GM20431 (cell line): Measurements from ENCODE around the gene OR6C2.
"Not testable (repeated sequence)": the region's sequence is repeated elsewhere in the genome, so short reads cannot be mapped to it uniquely, and the experiment has no call there.

Experiments used
- in situ Hi-C: fragments of 300-500 bp; cut with MseI, MboI; formaldehyde crosslinking; loops from one replicate; pipeline ENCODE4 v1.15.0; 2020; ENCODE audit warnings: low sequenced_read_pairs; ENCODE audit not compliant: unreplicated experiment

The OR6C2 gene

DNA sequence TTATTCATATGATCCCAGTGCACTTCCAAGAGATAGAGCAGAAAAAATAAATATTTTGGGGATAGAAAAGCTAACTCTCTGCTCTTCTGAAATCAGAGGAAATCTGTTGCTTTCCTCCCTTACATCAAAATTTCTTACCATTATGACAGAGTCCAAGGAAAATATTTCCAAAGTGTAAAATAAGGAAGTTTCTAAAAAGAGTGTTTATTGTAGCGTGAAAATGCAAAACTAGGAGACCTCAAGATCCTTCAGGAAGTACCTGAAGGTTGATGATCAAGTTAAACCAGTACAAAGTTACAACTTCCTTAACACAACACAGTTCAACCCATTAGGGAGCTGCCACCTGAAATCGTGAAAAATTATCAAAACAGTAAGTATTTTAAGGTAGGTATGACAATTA lies at the start of gene OR6C2:
Gene OR6C2, plus strand, starts transcription at position 301 of the 400 bp plus-strand sequence. CDS start 8,138 bp downstream, outside the sequence.
- in situ Hi-C loops: no loop called here

DNA sequence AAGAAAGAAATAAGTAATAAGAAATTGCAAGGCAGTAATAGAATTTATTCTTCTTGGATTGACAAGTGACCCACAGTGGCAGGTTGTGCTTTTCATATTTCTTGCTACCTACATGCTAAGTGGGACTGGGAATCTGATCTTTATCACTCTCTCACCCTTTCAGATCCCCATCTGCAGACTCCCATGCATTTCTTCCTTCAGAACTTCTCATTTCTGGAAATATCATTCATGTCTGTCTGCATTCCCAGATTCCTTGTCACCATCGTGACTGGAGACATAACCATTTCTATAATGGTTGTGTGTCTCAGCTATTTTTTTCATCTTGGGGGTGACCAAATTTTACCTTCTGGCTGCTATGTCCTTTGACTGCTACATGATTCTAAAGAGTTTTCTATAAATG lies 47.5 kb upstream of the OR6C2 start:
- in situ Hi-C loops: no loop called here

DNA sequence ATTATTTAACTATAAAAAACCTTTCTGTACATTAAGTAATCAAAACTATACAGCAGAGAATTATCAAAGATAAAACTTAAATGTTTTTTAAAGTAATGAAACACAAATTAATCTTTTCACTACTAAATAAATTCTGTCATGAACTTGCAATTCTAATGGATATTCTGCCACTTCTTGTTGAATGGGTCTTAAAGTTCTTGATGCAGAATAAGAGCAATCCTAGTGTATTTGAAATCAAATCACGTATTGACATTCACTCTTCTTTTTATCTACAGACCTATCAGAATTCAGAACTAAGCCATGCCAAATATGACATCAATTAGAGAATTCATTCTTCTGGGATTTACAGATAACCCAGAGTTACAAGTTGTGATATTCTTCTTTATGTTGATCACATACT lies 43.6 kb upstream of the OR6C2 start, which contains the start of gene OR6C65:
Gene OR6C65, plus strand, starts transcription at position 301 of the 400 bp plus-strand sequence. Its CDS starts 0 bp downstream, at position 301.
- in situ Hi-C loops: no loop called here

DNA sequence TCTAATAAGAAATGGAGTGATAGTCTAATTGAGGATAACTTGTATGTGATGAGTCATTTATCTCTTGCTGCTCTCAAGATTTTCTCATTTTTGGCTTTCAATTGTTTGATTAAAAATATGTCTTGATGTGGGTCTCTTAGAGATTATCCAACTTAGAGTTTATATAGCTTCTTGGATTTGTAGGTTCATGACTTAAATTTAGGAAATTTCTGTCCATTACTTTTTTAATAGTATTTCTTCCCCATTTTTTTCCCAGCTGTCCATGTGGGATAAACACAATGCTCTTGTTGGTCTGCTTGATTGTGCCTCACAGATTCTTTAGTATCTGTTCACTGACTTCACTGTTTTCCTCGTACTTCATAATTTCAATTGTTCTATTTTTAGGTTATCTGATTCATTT lies 36.0 kb upstream of the OR6C2 start:
- in situ Hi-C loops: no loop called here

DNA sequence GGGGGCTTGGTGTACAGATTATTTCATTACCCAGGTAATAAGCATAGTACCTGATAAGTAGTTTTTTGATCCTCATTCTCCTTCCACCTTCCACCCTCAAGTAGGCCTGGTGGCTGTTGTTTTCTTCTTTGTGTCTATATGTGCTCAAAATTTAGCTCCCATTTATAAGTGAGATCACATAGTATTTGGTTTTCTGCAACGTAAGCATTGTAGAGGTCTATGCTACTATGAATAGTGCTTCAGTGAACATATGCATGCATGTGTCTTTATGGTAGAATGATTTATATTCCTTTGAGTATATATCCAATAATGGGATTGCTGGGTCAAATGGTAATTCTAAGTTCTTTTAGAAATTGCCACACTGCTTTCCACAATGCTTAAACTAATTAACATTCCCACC lies 34.7 kb upstream of the OR6C2 start:
- in situ Hi-C loops: not testable (repeated sequence)

DNA sequence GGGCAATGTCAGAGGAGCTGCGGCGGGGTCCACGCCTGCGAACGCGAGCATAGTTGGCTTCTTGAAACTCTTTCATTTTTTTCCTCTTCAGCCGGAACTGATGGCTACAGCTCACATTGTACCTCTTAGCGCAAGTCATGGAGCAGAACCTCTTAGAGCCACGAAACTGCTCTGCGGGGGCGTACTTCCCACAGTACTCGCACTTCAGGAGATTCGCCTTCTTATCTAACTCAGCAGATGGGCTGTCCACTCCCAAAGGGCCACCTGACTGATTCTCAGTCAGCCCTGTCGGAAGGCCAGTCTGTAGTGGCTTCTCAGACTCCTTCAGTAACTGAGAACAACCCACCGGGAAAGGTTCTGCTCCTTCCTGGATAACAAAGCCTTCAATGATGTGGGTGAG lies 31.7 kb upstream of the OR6C2 start:
- in situ Hi-C loops: not testable (repeated sequence)

DNA sequence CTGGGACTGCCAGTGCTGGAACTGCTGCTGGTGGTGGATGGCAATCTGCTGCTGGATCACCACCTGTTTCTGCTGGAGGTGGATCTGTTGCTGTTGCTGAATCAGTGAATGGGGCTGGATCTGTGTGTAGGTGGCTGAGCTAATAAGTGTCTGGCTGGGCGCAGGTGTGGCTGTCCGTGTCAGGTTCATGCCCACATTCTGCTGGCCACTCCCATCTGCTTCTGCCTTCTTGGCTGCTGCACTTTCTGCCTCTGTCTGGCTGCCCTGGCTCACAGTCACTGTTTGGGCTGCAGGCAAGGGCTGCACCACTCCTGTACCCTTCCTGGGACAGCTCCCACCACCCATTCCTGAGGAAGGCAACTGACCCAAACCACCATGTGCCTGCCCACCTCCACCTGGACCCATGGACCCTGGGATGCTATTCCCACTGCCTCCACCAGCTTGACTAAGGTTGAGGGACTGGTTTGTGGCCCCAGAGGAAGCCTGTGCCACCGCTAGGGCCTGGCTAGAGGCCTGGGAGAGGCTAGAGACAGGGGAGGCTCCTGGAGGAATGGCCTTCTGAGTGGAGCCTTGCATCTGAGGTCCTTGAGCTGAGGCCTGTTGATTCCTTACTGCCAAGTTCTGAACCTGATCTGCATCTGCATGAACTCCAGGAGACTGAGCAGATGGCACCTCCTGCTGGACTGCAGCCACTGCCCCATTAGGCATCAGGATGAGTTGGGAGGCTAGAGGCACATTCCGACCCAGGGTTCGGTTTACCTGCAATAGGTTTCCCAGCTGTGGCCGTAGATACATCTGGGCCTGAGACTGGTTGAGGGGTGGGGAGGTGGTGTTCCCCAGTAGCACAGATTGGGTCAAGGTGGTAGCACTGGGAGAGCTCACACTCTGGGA lies 30.1 kb upstream of the OR6C2 start:
- in situ Hi-C loops: not testable (repeated sequence)

DNA sequence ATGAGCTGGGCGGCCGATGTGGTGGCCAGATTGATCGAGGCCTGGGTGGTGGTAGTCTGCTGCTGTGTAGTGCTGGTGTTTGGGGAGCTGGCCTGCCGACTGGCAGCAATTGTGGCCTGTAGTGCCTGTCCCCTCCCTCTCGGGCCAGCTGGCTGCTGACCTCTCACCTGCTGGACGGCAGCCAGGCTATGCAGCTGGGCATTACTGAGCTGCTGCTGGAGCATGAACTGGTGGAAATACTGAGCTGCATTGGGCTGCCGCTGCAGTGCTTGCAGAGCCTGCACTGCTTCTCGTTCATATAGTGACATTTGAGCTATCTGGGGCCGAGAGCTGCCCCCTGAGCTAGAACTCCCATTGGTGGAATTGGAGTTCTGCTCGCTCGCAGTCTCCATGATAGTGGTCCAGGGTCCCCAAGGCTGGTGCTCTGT lies 29.5 kb upstream of the OR6C2 start:
- in situ Hi-C loops: not testable (repeated sequence)

DNA sequence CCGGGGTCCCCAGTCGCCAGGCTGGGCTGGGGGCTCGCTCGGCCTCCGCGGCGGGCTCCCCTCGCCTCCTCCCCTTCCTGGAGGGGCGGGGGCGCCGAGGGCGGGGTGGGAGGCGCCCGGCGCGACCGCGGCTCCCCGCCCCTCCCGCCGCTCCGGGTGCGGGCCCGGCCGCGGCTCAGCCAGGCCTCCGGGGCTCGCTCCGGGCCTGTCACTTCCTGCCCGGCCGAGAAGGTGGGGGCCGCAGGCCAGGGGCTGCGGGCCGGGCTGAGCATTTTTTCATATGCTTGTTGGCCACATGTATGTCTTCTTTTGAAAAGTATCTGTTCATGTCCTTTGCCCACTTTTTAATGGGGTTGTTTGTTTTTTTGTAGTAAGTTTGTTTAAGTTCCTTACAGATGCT lies 29.0 kb upstream of the OR6C2 start:
- in situ Hi-C loops: not testable (repeated sequence)

DNA sequence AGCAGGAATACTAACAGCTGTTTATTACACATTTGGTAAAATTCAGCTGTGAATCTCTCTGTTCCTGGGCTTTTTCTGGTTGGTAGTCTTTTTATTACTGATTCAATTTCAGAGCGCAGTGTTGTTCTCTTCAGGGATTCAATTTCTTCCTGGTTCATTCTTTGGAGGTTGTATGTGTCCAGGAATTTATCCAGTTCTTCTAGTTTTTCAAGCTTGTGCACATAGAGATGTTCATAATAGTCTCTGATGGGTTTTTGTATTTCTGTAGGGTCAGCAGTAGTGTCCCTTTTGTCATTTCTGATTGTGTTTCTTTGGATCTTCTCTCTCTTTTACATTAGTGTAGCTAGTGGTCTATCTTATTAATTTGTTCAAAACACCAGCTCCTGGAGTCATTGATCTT lies 26.9 kb upstream of the OR6C2 start:
- in situ Hi-C loops: no loop called here

DNA sequence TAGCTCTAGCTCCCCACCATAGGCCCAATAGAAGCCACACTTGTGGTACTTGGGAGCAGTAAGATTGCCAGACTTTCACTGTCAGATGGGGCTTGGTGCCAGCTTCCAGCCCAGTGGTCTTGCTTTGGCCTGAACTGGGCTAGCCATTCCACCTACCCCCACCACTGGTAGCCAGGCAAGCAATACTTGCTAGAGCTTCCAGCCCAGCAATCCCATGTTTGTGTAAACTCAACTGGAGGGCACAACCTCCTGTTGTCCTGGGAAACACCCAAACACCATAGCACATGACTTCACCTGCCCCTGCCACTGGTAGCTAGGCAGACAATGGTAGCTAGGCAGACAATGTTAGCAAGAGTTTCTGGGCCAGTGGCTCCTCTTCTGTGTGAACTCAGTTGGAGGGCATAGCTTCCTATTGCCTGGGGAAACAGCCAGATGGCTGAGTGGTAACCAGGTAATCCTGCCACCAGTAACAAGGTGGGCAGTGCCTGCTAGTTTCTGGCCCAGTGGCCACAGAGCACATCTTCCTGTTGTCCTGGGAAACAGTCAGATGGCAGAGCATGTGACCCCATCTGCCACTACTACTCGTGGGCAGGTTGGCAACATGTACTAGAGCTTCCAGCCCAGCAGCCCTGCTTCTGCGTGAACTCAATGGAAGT lies 23.4 kb upstream of the OR6C2 start:
- in situ Hi-C loops: no loop called here

DNA sequence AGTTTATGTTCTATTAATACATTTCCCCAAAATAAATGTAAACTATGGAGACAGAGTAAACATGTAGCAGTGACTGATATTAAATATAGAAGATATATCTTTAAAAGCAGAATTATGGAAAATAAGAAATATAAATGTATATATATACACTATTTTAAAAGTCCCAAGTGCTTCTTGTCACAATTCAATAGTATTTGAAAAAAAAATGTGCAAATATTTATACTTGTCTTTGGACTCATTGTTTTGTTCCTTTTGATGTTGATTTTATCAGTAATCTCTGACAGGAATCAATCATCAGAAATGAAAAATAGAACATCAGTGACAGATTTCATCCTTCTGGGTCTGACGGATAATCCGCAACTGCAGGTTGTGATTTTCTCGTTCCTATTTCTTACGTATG lies 17.9 kb upstream of the OR6C2 start, which contains the start of gene OR6C76:
Gene OR6C76, plus strand, starts transcription at position 301 of the 400 bp plus-strand sequence. Its CDS starts 0 bp downstream, at position 301.
- in situ Hi-C loops: no loop called here

DNA sequence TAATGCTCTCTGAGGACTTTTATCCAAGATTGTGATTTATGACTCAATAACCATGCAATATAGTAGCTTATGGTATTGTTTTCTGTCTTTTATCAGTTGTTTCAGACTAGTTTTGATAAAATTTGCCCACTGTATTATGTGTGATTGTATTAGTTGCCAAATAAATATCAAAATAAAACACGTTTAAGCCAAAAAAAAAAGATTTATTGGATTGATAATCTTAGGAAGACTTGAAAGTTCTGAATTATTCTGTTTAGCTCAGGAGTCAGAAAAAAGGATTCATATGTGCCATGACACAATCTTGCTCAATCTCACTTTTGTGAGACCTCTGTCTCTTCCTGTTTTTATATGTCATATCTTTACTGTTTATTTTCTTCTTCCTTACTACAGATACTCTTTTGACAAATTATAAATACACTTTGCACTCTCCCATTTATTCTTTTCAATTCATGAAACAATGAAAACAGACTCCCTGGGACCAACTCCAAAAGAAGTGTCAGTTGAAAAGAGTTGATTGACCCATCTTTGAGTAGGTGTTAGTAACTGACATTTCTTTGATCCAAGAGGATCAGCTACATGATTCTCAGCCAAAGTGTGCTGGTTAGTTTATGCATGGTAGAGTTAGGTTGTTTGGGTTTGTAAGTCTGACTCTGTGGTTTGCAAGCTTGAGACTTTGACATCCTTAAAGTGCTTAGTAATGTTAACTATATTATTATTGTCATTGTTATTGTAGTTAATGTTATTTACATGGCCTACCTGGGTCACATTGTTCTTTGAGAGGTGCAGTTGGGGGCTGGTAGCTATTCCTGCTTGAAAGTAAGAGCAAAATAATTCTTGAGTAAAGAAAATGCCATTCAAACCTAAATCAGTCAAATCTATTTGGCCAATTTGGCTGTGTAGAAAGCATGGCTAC lies 15.3 kb upstream of the OR6C2 start:
- in situ Hi-C loops: no loop called here

DNA sequence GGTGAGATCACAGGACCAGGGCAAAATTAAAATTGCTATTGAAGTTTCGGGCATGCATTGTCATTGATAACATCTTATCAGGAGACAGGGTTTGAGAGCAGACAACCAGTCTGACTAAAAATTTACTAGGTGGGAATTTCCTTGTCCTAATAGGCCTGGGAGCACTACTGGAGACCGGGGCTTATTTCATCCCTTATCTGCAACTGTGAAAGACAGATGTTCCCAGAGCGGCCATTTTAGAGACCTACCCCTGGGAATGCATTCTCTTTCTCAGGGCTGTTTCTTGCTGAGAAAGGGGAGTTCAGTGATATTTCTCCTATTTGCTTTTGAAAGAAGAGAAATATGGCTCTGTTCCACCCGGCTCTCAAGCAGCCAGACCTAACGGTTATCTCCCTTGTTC lies 2.6 kb upstream of the OR6C2 start:
- in situ Hi-C loops: not testable (repeated sequence)

DNA sequence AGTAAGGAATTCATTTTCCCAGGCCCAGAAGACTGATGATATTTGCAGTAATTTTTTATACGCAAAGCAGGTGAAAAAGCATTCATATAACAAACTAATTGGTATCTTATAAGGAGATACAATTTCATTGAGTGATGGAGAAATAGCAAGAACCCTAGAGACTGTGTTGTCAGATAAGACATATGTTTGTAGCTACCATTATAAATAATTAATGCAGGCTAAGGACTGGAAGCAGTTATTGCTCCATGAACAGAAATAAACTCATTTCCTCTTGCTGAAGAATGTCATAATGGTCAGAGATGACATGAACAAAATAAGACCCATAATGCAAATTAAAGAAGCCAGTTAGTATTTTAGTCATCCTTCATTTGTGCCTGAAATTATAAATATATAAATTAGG lies 1.5 kb downstream of the OR6C2 start:
- in situ Hi-C loops: no loop called here

DNA sequence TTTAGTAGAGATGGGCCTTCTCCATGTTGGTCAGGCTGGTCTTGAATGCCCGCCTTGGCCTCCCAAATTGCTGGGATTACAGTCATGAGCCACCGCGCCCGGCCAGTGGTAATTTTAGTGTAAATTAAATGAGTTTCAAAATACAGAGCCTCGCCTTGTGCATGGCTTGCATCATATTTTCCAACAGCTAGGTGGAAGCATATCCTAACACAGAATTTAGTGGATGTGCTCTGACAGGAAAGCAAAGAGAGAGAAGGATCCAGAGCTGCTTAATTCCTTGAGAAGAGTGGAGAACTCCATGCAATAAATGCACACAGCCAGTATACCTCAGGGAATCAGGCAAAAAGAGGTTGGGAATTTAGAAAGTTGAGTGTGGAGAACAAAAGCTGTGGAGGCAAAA lies 2.5 kb downstream of the OR6C2 start:
- in situ Hi-C loops: no loop called here

DNA sequence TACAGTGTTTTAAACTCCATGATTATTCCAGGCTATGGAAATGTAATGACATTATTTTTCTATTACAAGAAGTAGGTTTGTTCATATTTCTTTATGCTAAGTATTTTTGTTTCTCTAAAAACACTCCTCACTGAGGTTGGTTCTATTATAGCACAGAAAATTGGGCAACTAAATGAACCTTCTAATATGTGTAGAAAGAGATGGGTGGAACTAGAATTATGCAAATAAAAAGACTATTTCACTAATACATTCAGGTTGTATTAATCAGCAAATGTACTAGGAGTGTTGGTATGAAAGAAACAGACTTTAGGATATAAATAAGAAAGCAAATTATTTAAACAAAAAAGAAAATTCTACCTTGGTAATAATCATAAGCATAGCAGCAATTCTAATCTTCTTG lies 4.9 kb downstream of the OR6C2 start:
- in situ Hi-C loops: no loop called here

DNA sequence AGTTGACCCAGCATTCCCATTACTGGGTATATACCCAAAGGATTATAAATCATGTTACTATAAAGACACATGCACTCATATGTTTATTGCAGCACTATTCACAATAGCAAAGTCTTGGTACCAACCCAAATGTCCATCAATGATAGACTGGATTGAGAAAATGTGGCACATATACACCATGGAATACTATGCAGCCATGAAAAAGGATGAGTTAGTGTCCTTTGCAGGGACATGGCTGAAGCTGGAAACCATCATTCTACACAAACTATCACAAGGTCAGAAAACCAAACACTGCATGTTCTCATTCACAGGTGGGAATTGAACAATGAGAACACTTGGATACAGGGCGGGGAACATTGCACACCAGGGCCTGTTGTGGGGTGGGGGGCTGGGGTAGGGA lies 21.1 kb downstream of the OR6C2 start:
- in situ Hi-C loops: not testable (repeated sequence)

DNA sequence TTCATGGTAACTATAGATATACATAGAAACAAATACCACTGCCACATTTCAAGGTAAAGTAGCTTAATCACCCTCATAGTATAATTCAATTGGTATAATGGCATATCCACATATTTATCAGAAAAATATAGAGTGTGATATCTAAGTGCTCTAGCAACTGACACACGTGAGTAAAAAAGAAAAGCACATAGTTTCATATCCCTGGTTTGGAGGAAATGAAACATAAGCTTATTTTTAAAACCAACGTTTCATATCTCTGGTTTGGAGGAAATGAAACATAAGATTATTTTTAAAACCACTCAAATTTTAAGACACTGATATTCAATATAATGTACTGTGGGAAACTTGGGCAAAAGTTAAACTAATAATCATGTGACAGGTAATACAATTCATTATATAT lies 24.0 kb downstream of the OR6C2 start:
- in situ Hi-C loops: no loop called here

DNA sequence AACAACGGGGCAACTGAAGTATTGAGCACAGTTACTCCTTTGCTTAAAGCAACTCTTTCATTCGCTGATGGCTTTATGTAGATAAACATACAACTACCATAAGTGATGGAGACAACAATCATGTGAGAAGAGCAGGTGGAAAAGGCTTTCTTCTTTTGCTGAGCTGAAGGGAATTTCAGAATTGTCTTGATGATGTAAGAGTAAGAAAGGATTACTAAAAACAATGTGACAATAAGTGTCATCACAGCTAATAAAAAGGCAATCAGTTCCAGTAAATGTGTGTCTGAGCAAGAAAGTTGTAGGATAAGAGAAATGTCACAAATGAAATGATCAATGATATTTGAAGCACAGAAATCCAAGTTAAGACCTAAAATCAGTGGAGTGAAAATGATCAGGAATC lies 25.4 kb downstream of the OR6C2 start:
- in situ Hi-C loops: no loop called here
